Mucosa of descending colon (tissue), 3 donors: ENCODE results near the gene IRAK1. TPM values are rescaled to one million over a fixed set of nuclear protein-coding genes. Genes with fewer than 3 reads are reported as not detected.
A peak's percentile ranks its signal among the peaks of the same experiment; 100 is the strongest.

Experiments used
- ATAC-seq: fragments of 200-7000 bp; cut with Tn5 transposase; one replicate; pipeline ENCODE4 v1.9.1; 2020; ENCODE audit warnings: mild to moderate bottlenecking, moderate library complexity
- DNase-seq, 3 donors: peaks; one replicate each; pipeline ENCODE4 v3.0.0-alpha.2; 2020
- H3K36me3 ChIP-seq: fragments of 200-600 bp; one replicate; pipeline ENCODE4 v1.8.0; 2021; ENCODE audit warnings: low read depth, mild to moderate bottlenecking
- H3K4me1 ChIP-seq: fragments of 200-600 bp; one replicate; pipeline ENCODE4 v1.8.0; 2021; ENCODE audit warnings: low read depth, mild to moderate bottlenecking
- H3K4me3 ChIP-seq: fragments of 200-600 bp; one replicate; pipeline ENCODE4 v1.8.0; 2021; ENCODE audit warnings: mild to moderate bottlenecking
- H3K9me3 ChIP-seq: fragments of 200-600 bp; one replicate; pipeline ENCODE4 v1.8.0; 2021; ENCODE audit warnings: mild to moderate bottlenecking
- intact Hi-C, 2 donors: fragments of 100-400 bp; cut with DNase I in 1 of 2; cut with micrococcal nuclease in 1 of 2; formaldehyde crosslinking; loops; one replicate each; pipeline versions ENCODE4 v1.11.0 to v1.11.1; 2022; cut with DNase I, micrococcal nuclease
- total RNA-seq, 3 donors: library from RNA; stranded (reverse); fragmentation: NEBNext Ultra II Directional in 2 of 3; extraction: Animal tissue kit (Norgen Biotek cat#: 25700) in 2 of 3; gene quantifications; one replicate each; pipeline versions ENCODE4 v1.2.1 to v1.2.4, GENCODE V29; 2021 to 2023
- TF ChIP-seq, protein P1 (sequence below): fragments of 200-600 bp; IDR thresholded peaks from one replicate; pipeline ENCODE4 v1.8.0; 2022; ENCODE audit warnings: antibody characterized with exemption, mild to moderate bottlenecking
- donor health status: DM: no; HTN: no; CAD: no; lungs with moderate emphysema.
- donor health status: DM: no; HTN: no; CAD: no.
- donor health status: DM: no; HTN: yes; CAD: no.

IRAK1 gene
- total RNA-seq, 3 donors from 2014 or later: 66.5 to 96.0 (median 85.2) TPM

DNA sequence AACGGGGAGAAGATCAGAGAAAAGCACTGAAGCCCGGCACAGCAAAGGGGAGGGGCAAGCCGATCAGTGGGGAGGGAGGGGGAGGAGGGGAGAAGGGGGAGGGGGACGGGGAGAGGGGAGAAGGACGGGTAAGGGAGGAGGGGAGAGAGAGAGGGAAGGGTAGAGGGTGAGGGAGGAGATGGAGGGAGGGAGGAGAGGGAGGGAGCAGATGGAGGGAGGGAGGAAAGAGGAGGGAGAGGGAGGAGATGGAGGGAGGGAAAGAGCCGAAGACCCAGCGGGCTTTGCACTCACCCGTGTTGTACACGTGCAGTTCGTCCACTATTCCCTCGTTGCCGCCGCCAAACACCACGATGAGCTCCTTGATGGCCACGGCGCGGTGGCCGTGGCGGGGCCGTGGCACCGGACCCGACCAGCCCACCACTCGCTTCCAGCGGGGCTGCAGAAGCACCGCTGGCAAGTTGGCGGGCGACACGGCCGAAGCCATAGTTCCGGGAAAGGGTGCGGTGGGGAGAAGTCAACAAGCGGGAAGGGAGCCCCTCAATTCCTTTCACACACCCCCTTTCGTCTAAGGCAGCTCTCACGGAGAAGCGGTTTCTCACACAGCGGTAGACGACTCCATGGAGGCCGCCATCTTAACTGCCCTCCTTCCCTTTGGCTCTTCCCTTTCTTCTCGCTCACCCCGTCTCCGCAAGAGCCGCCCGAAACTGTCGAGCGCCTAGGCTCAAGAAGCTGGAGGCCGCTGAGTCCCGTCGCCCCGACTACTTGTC lies 49.2 kb downstream of the IRAK1 start:
- Histone ChIP-seq H3K36me3 (no peaks in the 10 kb centered on the region), H3K4me1 (peaks cover 21% of the 10 kb centered on the region), H3K9me3 (no peaks in the 10 kb centered on the region), H3K4me3 (peak overlapping the region; percentile 48)
- ATAC-seq (peak; percentile 7), DNase-seq (peak in 1 of 3 donors; percentile 72)
- TF ChIP-seq, protein P1, sequence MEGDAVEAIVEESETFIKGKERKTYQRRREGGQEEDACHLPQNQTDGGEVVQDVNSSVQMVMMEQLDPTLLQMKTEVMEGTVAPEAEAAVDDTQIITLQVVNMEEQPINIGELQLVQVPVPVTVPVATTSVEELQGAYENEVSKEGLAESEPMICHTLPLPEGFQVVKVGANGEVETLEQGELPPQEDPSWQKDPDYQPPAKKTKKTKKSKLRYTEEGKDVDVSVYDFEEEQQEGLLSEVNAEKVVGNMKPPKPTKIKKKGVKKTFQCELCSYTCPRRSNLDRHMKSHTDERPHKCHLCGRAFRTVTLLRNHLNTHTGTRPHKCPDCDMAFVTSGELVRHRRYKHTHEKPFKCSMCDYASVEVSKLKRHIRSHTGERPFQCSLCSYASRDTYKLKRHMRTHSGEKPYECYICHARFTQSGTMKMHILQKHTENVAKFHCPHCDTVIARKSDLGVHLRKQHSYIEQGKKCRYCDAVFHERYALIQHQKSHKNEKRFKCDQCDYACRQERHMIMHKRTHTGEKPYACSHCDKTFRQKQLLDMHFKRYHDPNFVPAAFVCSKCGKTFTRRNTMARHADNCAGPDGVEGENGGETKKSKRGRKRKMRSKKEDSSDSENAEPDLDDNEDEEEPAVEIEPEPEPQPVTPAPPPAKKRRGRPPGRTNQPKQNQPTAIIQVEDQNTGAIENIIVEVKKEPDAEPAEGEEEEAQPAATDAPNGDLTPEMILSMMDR: no peak
- intact Hi-C loops: no loop called here

DNA sequence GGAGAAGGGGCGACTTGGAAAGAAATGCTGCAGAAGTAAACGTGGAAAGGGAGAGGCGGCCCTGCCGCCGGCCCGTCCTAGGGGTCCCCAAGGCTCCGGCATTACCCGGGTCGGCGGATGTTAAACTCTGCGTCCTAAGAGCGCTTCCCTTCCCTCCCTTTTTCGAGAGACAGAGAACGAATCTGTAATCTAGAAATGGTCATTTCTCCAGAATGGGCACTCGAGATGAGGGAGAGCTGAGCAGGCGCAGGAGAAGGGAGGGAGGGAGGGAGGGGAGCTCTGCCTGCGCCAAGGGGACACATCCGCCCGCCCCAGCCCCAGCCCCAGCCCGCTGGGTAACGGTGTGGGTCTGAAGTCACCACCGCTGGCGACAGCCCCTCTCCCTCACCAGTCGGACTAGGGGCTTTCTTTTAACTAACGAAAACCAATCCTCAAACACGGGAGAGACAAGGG lies 49.8 kb downstream of the IRAK1 start:
- DNase-seq (peak in 1 of 3 donors; percentile 70), ATAC-seq (no peak)
- no peaks in the 10 kb centered on the region for H3K9me3 ChIP-seq
- peaks cover 21% of the 10 kb centered on the region for H3K4me1 ChIP-seq
- H3K36me3 ChIP-seq: no peaks in the 10 kb centered on the region
- no peak overlapping the region for H3K4me3 ChIP-seq
- TF ChIP-seq, protein P1: no peak
- intact Hi-C loops: no loop called here

DNA sequence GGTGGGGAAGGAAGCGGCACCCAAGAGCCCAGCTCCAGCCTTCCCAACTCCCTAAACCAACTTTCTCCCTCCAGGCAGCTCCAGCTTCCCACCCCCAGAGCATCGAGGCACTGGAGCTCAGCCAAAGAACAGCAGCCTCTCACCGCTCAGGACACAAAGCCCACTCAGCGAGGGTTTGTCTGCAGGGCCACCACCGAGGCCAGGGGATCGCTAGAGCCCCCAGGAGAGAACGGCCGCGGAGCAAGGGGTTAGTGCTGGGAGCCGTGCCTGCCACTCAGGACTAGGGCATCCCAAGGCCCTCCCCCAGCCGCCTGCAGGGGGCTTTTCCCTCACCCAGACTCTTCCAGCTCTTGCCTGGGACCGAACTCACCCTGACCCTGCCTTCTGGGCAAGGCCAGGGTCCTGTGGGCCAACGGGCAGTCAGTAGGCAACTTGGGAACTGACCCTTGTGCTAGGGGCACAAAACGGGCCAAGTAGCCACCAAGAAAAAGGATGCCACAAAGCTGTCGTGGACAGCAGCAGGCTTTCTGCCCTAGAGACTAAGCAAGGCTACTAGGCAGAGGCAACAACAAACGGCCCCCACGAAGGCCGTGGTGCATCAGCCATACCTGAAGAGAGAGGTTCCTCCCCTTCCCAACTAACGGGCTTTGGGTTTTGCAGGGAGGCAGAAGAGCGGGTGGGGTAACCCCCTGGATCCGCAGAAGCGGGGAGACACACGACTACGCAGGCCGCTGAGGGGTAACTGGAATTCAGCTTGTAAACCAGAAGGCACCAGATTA lies 50.4 kb downstream of the IRAK1 start:
- TF ChIP-seq, protein P1: no peak
- no peak for DNase-seq
- intact Hi-C loops: no loop called here
- Histone ChIP-seq H3K9me3 (no peaks in the 10 kb centered on the region), H3K4me1 (peaks cover 17% of the 10 kb centered on the region), H3K36me3 (no peaks in the 10 kb centered on the region), H3K4me3 (no peak overlapping the region)
- ATAC-seq: no peak

DNA sequence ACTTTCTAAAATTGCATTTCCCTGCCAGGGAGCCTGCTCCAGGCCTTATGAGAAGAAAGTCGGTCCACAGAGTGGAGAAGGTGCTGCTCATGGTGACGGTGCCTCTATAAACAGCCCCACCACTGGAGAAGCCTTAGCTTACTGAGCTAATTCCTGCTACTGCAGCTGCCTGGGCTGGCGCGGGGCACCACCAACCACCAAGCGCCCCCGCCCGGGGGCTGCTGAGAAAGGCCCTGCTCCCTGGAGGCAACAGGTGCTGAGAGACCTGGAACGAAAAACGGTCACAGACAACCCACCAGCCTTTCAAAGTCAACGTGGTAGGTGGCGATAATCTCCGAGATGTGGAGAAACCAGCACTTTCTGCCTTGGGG lies 51.0 kb downstream of the IRAK1 start:
- DNase-seq: no peak
- ATAC-seq: no peak
- no peaks in the 10 kb centered on the region for H3K36me3 ChIP-seq
- intact Hi-C loops: no loop called here
- no peaks in the 10 kb centered on the region for H3K9me3 ChIP-seq
- TF ChIP-seq, protein P1: no peak
- H3K4me1 ChIP-seq: peaks cover 17% of the 10 kb centered on the region
- H3K4me3 ChIP-seq: no peak overlapping the region

DNA sequence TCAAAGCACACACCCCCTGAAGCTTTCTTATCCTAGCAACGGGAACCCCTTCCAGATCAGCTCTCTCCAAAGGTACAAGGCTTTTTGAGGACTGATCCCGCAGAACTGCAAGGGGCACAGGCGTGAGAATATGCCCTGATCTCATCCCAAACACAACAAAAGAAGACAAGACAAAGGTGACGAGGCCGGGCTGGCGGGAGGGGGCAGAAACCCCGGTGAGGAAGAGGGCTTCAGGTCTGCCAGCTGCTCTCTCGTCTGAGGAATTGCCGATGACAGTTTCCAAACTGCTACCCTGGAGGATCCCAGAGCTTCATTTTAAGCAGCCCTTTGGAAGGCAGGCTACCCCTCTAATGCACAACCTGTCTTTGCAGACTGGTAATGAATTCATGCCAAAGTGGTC lies 51.4 kb downstream of the IRAK1 start:
- intact Hi-C loops: no loop called here
- H3K36me3 ChIP-seq: no peaks in the 10 kb centered on the region
- no peaks in the 10 kb centered on the region for H3K9me3 ChIP-seq
- ATAC-seq: no peak
- TF ChIP-seq, protein P1: no peak
- H3K4me3 ChIP-seq: no peak overlapping the region
- peaks cover 17% of the 10 kb centered on the region for H3K4me1 ChIP-seq
- no peak for DNase-seq
